ENCODE results near the gene EBF4.
"Not testable (repeated sequence)": the region's sequence is repeated elsewhere in the genome, so short reads cannot be mapped to it uniquely, and the experiment has no call there.

The EBF4 gene

GRCh38 chr20:2658414-2659354, 33.9 kb upstream of the EBF4 start:
- Mint-ChIP-seq H3K4me3 (peak overlapping the region; percentile 39), H3K4me1 (ENCODE audit: low read depth) (peaks cover 55% of the 10 kb centered on the region), H3K36me3 (ENCODE audit: low read depth) (peaks cover 96% of the 10 kb centered on the region), H3K27ac (peak overlapping the region; percentile 96), H3K27me3 (no peaks in the 10 kb centered on the region), H3K9me3 (no peaks in the 10 kb centered on the region)
- DNase-seq, result peak; percentile 58

DNA sequence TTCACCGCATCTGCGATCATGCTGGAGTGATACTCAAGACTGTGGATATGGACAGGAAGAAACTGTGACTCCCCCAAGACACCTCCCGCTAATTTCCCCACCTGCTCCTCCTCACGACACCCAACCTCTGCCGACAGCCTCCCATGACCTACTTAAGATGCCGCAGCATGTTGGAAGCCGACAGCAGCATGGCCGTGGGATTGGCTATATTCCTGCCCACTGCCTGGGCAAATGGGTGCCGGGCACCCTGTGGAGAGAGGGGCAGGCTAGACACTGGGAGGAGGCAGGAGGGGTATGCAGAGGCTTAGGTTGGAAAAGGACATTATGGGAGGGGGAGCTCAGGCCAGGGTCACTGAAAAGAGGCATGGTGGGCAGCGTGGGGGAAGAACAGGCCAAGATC, 33.0 kb upstream of the EBF4 start:
- Mint-ChIP-seq H3K27me3 (no peaks in the 10 kb centered on the region), H3K9me3 (no peaks in the 10 kb centered on the region), H3K36me3 (ENCODE audit: low read depth) (peaks cover 93% of the 10 kb centered on the region), H3K27ac (peak overlapping the region; percentile 96), H3K4me3 (peak overlapping the region; percentile 6), H3K4me1 (ENCODE audit: low read depth) (peaks cover 54% of the 10 kb centered on the region)
- DNase-seq, result peak; percentile 40

- Mint-ChIP-seq H3K27me3 (no peaks in the 10 kb centered on the region), H3K36me3 (ENCODE audit: low read depth) (peaks cover 54% of the 10 kb centered on the region), H3K4me1 (ENCODE audit: low read depth) (peaks cover 28% of the 10 kb centered on the region)
These were observed 29.2 kb upstream of the EBF4 start for GRCh38 chr20:2663364-2663886.

DNA sequence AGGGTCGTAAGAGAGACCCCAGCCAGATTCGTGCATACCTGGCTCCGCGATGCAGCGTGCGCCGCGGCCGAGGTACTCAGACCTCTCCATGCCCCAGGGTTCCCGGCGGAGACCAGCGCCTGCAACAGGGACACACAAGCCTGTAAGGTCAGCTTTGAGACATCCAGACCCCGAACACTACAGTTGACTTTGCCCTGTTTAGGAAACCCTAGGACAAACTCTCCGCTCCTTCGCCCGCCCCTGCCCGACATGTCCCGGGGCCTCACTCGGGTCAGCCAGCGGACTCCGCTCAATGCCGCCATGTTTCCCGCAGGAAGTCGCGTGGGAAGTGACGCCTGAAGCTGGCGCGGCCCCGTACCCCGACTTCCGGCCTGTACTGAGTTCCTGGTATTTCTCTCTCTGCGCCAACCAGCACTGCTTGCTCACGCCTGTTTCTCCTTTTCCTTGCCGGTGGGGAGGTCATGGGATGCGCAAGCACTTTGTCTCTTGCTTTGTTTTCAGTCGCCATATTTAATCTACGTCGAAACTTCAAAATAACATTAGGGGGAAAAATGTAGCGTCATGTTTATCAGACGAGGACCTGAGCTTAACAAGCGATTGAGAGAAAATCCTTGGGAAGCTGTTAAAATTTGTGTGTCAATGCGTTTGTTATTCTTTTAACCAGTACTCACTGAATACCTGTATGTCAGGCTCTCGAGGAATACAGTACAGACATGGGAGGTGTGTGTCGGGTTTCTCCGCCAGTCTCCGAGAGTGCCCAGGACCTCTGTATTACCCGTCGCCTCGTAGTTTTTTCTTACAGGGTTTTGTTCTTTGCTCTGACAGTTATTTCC, 28.5 kb upstream of the EBF4 start, which contains the start of gene IDH3B:
Gene IDH3B, minus strand, starts transcription at position 330 of the 833 bp plus-strand sequence. Its CDS starts 28 bp downstream, at position 302.
- DNase-seq, result peak; percentile 94
- Mint-ChIP-seq H3K27ac (peak within 1 kb of the TSS; percentile 97), H3K27me3 (no peaks in the 10 kb centered on the region), H3K4me3 (peak within 1 kb of the TSS; percentile 94), H3K4me1 (ENCODE audit: low read depth) (peaks cover 28% of the 10 kb centered on the region), H3K9me3 (no peaks in the 10 kb centered on the region), H3K36me3 (ENCODE audit: low read depth) (peaks cover 47% of the 10 kb centered on the region)

More at GRCh38 chr20:2663364-2663886, 29.2 kb upstream of the EBF4 start:
- Mint-ChIP-seq H3K9me3 (no peaks in the 10 kb centered on the region), H3K4me3 (peak overlapping the region; percentile 94), H3K27ac (peak overlapping the region; percentile 97)
- DNase-seq, result no peak

- no peaks in the 10 kb centered on the region for H3K36me3 Mint-ChIP-seq (ENCODE audit: low read depth)
- no peaks in the 10 kb centered on the region for H3K9me3 Mint-ChIP-seq
- H3K27me3 Mint-ChIP-seq, result no peaks in the 10 kb centered on the region
- H3K4me1 Mint-ChIP-seq (ENCODE audit: low read depth), result no peaks in the 10 kb centered on the region
- no peak for DNase-seq
- H3K27ac Mint-ChIP-seq, result no peak overlapping the region
- no peak overlapping the region for H3K4me3 Mint-ChIP-seq
These were observed 20.6 kb upstream of the EBF4 start for GRCh38 chr20:2671977-2672376.

DNA sequence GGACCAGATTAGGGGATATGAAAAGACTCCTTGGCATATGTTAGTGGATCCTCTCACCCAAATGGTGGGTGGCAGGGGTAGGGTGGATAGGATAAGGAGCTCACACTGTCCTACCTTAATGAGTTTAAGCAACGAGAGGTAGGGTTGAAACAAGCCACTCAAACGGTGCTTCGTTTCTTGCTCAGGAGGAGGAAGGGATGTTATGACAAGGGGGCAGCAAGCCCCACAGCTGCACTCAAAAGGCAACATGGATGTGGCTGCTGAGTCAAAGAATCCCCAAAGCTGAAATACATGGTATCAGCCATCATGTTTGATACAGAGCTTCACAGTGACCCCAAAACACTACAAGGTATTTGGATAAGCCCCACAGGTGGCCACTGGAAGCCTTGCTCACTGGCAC, 20.1 kb upstream of the EBF4 start:
- Mint-ChIP-seq H3K4me3 (no peak overlapping the region), H3K27me3 (no peaks in the 10 kb centered on the region), H3K9me3 (no peaks in the 10 kb centered on the region), H3K4me1 (ENCODE audit: low read depth) (no peaks in the 10 kb centered on the region), H3K27ac (no peak overlapping the region), H3K36me3 (ENCODE audit: low read depth) (no peaks in the 10 kb centered on the region)
- no peak for DNase-seq

GRCh38 chr20:2673453-2673852, 19.1 kb upstream of the EBF4 start:
- Mint-ChIP-seq H3K9me3 (no peaks in the 10 kb centered on the region), H3K27ac (no peak overlapping the region), H3K4me3 (no peak overlapping the region), H3K36me3 (ENCODE audit: low read depth) (no peaks in the 10 kb centered on the region), H3K27me3 (no peaks in the 10 kb centered on the region), H3K4me1 (ENCODE audit: low read depth) (no peaks in the 10 kb centered on the region)
- DNase-seq, result no peak

GRCh38 chr20:2680046-2680445, 12.5 kb upstream of the EBF4 start:
- no peaks in the 10 kb centered on the region for H3K4me1 Mint-ChIP-seq (ENCODE audit: low read depth)
- DNase-seq, result no peak
- H3K36me3 Mint-ChIP-seq (ENCODE audit: low read depth), result no peaks in the 10 kb centered on the region
- H3K27ac Mint-ChIP-seq, result no peak overlapping the region
- no peak overlapping the region for H3K4me3 Mint-ChIP-seq
- H3K9me3 Mint-ChIP-seq, result no peaks in the 10 kb centered on the region
- peaks cover 26% of the 10 kb centered on the region for H3K27me3 Mint-ChIP-seq

DNA sequence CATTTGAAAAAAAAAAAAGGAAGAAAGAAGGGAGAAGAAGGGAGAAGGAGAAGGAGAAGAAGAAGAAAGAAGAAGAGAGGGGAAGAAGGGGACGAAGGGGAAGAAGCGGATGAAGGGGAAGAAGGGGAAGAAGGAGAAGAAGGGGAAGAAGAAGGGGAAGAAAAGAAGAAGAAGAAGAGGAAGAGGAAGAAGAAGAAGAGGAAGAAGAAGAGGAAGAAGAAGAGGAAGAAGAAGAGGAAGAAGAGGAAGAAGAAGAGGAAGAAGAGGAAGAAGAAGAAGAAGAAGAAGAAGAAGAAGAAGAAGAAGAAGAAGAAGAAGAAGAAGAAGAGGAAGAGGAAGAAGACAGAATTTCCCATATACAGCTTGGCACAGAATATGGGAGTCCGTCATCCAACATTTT, 10.5 kb upstream of the EBF4 start:
- not testable (repeated sequence) for H3K36me3 Mint-ChIP-seq (ENCODE audit: low read depth); H3K4me3 Mint-ChIP-seq; H3K9me3 Mint-ChIP-seq; H3K27ac Mint-ChIP-seq; DNase-seq; H3K4me1 Mint-ChIP-seq (ENCODE audit: low read depth)
- peaks cover 26% of the 10 kb centered on the region for H3K27me3 Mint-ChIP-seq

DNA sequence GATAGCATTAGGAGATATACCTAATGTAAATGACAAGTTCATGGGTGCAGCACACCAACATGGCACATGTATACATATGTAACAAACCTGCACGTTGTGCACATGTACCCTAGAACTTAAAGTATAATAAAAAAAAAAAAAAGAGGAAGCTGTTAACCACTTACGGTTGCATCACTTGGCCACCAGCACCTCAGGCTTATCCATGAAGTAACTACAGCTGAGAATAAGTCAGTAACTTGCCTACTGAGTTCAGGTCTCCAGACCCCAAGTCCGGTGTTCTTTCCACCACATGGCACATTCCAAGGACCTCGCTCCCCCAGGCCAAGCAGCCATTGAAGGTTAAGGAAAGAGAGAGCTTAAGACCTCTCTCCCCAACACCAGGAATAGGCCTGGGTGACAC, 7.8 kb upstream of the EBF4 start:
- Mint-ChIP-seq H3K4me1 (ENCODE audit: low read depth) (peaks cover 11% of the 10 kb centered on the region), H3K27me3 (peaks cover 23% of the 10 kb centered on the region)
- DNase-seq; H3K36me3 Mint-ChIP-seq (ENCODE audit: low read depth); H3K4me3 Mint-ChIP-seq; H3K9me3 Mint-ChIP-seq; H3K27ac Mint-ChIP-seq: not testable (repeated sequence)

DNA sequence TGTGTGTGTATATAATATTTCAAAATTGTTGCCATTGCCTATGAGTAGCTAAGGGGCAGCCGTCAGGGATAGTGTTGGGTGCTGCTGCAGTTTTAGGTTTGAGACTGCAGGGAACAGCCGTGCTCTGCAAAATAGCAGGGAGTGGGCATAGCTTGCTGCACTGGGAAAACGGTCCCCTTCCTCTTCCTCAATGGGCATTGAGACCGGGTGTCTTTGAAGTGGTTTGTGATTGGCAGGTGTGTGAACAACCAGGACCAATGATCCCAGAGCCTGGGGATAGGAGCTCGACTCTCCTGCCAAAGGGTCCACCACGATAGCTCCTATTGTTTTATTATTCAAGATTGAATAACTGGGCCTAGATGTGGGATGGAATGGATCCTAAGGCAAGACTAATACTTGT, 5.1 kb upstream of the EBF4 start:
- H3K27ac Mint-ChIP-seq, result no peak overlapping the region
- H3K4me1 Mint-ChIP-seq (ENCODE audit: low read depth), result peaks cover 20% of the 10 kb centered on the region
- DNase-seq, result no peak
- no peaks in the 10 kb centered on the region for H3K9me3 Mint-ChIP-seq
- no peaks in the 10 kb centered on the region for H3K36me3 Mint-ChIP-seq (ENCODE audit: low read depth)
- H3K27me3 Mint-ChIP-seq, result peaks cover 26% of the 10 kb centered on the region
- H3K4me3 Mint-ChIP-seq, result no peak overlapping the region

DNA sequence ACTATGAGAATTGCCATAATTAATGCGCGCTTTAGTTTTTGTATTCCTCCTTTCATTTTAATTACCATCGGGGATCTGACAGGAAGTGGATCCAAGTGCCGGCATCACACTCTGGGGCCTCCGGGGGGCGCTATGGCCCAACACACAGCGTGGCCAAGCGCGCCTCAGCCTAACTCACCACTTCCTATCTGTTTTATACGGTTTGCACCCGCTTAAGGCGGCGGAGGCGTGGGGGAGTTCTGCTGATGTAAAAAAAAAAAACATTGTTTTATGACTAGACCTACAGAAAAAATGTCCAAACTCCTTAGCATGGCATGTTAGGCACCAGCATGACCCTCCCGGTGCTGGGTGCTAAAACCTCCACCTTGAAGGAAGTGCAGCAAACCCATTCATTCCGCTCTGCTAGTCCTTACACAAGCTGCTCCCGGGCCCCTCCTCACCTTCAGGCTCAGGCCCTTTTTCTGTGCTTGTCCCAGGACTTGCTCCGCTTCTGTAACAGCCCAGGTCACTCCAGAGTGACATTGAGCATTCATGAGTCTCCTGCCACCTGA, 4.5 kb upstream of the EBF4 start:
- Mint-ChIP-seq H3K36me3 (ENCODE audit: low read depth) (no peaks in the 10 kb centered on the region), H3K4me1 (ENCODE audit: low read depth) (peaks cover 20% of the 10 kb centered on the region), H3K4me3 (peak overlapping the region; percentile 36)

GRCh38 chr20:2690213-2690612, 2.4 kb upstream of the EBF4 start:
- H3K9me3 Mint-ChIP-seq, result no peaks in the 10 kb centered on the region
- no peak overlapping the region for H3K4me3 Mint-ChIP-seq
- H3K36me3 Mint-ChIP-seq (ENCODE audit: low read depth), result no peaks in the 10 kb centered on the region
- DNase-seq, result no peak
- H3K27ac Mint-ChIP-seq, result no peak overlapping the region
- peaks cover 33% of the 10 kb centered on the region for H3K27me3 Mint-ChIP-seq
- peaks cover 20% of the 10 kb centered on the region for H3K4me1 Mint-ChIP-seq (ENCODE audit: low read depth)

More for the DNA sequence above, 4.5 kb upstream of the EBF4 start:
- Mint-ChIP-seq H3K9me3 (no peaks in the 10 kb centered on the region), H3K27me3 (peaks cover 22% of the 10 kb centered on the region), H3K27ac (no peak overlapping the region)
- peak; percentile 83 for DNase-seq

DNA sequence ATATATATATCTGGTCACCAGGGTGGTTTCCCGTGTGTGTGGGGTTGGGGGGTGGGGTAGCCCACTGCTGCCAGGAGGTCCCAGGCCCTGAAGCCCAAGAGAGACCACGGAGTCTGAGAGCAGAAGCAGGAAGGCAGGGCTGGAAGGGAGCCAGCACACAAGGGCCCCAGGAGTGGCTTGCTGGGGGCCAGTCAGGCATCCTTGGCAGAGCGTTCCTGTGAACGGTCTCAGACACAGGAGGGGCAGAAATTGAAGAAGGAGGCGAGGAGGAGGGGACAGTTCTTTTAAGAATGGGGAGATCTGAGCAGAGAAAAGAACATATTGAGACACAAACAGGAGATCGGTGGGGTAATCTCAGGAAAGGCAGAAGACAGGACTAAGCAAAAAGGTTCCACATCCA, 1.9 kb upstream of the EBF4 start:
- no peaks in the 10 kb centered on the region for H3K36me3 Mint-ChIP-seq (ENCODE audit: low read depth)
- no peak overlapping the region for H3K27ac Mint-ChIP-seq
- H3K27me3 Mint-ChIP-seq, result peaks cover 38% of the 10 kb centered on the region
- H3K4me1 Mint-ChIP-seq (ENCODE audit: low read depth), result peaks cover 20% of the 10 kb centered on the region
- peak overlapping the region; percentile 76 for H3K4me3 Mint-ChIP-seq
- no peak for DNase-seq
- no peaks in the 10 kb centered on the region for H3K9me3 Mint-ChIP-seq
